Activated naive CD8-positive, alpha-beta T cell treated with anti-CD3 and anti-CD28 coated beads for 36 hours (primary cell): ENCODE data around the gene CTSZ. TPM values are rescaled to one million over a fixed set of nuclear protein-coding genes. Genes with fewer than 3 reads are reported as not detected.
"Not testable (repeated sequence)": the region's sequence is repeated elsewhere in the genome, so short reads cannot be mapped to it uniquely, and the experiment has no call there.

Experiments used
- DNase-seq: peaks from one replicate; pipeline ENCODE4 v3.0.0; 2021
- H3K27ac Mint-ChIP-seq: one replicate; pipeline ENCODE4 v1.8.0; 2022; ENCODE audit warnings: mild to moderate bottlenecking, moderate library complexity, mixed read lengths
- H3K27me3 Mint-ChIP-seq: one replicate; pipeline ENCODE4 v1.8.0; 2022; ENCODE audit warnings: mild to moderate bottlenecking, mixed read lengths
- H3K36me3 Mint-ChIP-seq: one replicate; pipeline ENCODE4 v1.8.0; 2021; ENCODE audit warnings: mild to moderate bottlenecking, mixed read lengths
- H3K4me1 Mint-ChIP-seq: one replicate; pipeline ENCODE4 v1.8.0; 2021; ENCODE audit warnings: mixed read lengths
- H3K4me3 Mint-ChIP-seq: one replicate; pipeline ENCODE4 v1.8.0; 2022; ENCODE audit warnings: mild to moderate bottlenecking, moderate library complexity, mixed read lengths
- H3K9me3 Mint-ChIP-seq: one replicate; pipeline ENCODE4 v1.8.0; 2022; ENCODE audit warnings: mixed read lengths
- total RNA-seq, 2 experiments: library from RNA; stranded (reverse); gene quantifications; one replicate each; pipeline ENCODE4 v1.2.3, GENCODE V29; 2021

Gene CTSZ
- total RNA-seq, 2 experiments from 2014 or later = 24.6 to 25.4 TPM

DNA sequence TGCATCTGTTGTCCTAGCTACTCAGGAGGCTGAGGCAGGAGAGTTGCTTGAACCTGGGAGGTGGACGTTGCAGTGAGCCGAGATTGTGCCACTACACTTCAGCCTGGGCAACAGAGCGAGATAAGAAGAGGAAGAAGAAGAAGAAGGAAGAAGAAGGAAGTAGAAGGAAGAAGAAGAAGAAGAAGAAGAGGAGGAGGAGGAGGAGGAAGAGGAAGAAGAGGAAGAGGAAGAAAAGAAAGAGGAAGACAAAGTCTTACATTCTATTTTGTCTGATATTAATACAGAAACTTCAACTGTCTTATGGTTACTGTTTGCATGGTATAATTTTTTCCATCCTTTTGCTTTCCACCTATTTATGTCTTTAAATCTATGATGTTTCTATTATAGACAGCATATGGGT lies 33.2 kb downstream of the CTSZ start:
- Mint-ChIP-seq H3K27me3 (no peaks in the 10 kb centered on the region), H3K4me1 (no peaks in the 10 kb centered on the region), H3K9me3 (peaks cover 5% of the 10 kb centered on the region), H3K27ac (no peak overlapping the region), H3K36me3 (no peaks in the 10 kb centered on the region), H3K4me3 (peak overlapping the region; percentile 19)
- no peak for DNase-seq

DNA sequence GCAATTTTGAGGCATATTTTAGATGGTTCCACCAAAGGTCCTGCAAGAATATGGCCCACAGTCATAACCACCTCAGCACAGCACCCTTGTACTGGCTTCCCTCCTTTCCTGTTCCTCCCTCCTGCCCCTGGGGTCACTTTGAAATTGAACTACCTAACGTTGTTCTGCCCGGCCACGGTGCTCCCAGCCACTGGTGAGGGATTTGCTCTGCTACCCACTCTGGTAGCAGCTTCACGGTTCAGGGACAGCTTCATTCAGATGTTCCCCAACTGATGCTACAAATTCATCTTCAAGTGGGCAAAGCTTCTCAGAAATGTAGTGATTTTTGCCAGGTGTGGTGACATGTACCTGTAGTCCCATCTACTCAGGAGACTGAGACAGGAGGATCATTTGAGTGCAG lies 33.9 kb downstream of the CTSZ start:
- no peak for DNase-seq
- H3K4me3 Mint-ChIP-seq = no peak overlapping the region
- H3K9me3 Mint-ChIP-seq = peaks cover 5% of the 10 kb centered on the region
- no peaks in the 10 kb centered on the region for H3K36me3 Mint-ChIP-seq
- H3K27me3 Mint-ChIP-seq = no peaks in the 10 kb centered on the region
- H3K4me1 Mint-ChIP-seq = no peaks in the 10 kb centered on the region
- H3K27ac Mint-ChIP-seq = no peak overlapping the region

DNA sequence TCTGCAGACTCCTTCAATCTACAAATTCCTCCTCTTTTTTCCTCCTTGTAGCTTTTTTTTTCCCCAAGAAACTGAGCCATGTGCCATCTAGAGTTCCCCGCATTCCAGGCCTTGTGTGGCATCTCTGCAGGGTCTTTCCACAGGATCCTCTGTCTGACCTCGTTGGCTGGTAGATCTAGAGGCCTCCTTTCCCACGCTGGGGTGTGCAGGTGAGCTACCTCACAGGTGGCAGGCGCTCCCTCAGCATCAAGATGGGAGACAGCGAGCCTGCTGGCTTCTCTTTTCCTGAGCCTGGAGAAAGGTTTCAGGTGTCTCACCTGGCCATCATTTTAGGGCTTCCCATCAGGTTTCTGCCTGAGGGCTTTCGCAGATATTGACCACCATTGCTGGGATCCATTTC lies 35.6 kb downstream of the CTSZ start:
- Mint-ChIP-seq H3K4me1 (no peaks in the 10 kb centered on the region), H3K36me3 (no peaks in the 10 kb centered on the region), H3K9me3 (peaks cover 5% of the 10 kb centered on the region), H3K27ac (no peak overlapping the region), H3K4me3 (no peak overlapping the region), H3K27me3 (no peaks in the 10 kb centered on the region)
- no peak for DNase-seq

DNA sequence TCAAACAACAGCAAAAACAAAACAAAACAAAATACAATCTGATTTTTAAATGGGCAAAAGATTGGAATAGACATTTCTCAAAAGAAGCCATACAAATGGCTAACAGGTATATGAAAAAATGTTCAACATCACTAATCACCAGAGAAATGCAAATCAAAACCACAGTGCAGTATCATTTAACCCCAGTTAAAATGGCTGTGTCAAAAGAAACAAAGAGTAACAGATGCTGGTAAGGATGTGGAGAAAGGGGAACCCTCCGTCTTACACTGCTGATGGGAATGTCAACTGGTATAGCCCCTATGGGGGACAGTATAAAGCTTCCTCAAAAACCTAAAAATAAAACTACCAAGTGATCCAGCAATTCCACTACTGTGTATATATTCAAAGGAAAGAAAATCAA lies 36.9 kb downstream of the CTSZ start:
- no peak for DNase-seq
- H3K4me1 Mint-ChIP-seq = no peaks in the 10 kb centered on the region
- no peaks in the 10 kb centered on the region for H3K36me3 Mint-ChIP-seq
- H3K9me3 Mint-ChIP-seq = peaks cover 1% of the 10 kb centered on the region
- H3K4me3 Mint-ChIP-seq = no peak overlapping the region
- no peak overlapping the region for H3K27ac Mint-ChIP-seq
- H3K27me3 Mint-ChIP-seq = no peaks in the 10 kb centered on the region

DNA sequence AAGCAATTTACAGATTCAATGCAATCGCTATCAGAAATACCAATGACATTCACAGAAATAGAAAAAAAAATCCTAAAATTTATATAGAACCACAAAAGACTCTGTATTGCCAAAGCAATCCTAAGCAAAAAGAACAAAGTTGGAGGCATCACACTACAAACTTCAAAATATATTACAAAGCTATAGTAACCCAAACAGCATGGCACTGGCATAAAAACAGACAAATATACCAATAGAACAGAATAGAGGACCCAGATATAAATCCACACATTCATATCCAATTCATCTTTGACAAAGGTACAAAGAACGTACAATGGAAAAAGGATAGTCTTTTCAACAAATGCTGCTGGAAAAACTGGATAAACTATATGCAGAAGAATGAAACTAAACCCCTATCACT lies 37.6 kb downstream of the CTSZ start:
- no peak for DNase-seq
- Mint-ChIP-seq H3K4me1 (no peaks in the 10 kb centered on the region), H3K36me3 (no peaks in the 10 kb centered on the region), H3K9me3 (no peaks in the 10 kb centered on the region), H3K27ac (no peak overlapping the region), H3K27me3 (peaks cover 5% of the 10 kb centered on the region), H3K4me3 (no peak overlapping the region)

DNA sequence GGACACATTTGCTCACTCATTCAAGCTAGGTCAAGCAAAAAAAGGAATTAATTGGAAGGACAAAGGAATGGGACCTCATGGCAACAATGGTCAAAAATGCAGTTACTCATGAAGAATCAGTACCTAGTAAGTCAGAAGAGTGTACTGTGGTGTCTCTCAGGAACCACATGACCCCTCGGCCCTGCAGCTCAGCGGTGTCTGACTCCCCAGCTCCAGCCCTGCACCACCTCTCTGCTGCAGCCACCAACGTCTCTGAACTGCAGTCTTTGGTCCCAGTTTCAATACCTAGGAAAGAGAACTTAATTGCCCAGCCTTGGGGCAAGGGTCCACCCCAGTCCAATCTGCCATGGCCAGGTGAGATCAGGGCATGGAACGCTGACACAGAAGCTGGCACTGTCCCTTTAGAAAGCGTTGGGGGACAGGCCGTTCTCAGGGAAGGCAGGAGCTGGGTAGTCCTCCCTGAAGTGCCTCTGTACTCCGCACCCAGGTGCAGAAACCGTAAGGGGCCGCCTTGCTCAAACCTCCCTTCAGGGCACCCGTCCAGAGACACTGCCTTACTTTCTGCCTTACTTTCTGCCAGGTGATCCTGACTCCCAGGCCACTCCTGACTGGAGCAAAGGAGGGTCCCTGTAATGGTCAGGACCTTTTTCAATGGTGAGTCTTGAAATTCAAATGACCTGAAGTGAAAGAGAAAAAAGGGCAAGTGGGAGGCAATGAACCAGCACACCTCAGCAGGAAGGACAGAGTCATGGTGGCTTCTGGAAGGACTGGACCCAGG lies 39.2 kb downstream of the CTSZ start:
- Mint-ChIP-seq H3K9me3 (no peaks in the 10 kb centered on the region), H3K27me3 (peaks cover 7% of the 10 kb centered on the region), H3K27ac (no peak overlapping the region), H3K36me3 (no peaks in the 10 kb centered on the region), H3K4me3 (no peak overlapping the region), H3K4me1 (no peaks in the 10 kb centered on the region)
- DNase-seq = no peak

DNA sequence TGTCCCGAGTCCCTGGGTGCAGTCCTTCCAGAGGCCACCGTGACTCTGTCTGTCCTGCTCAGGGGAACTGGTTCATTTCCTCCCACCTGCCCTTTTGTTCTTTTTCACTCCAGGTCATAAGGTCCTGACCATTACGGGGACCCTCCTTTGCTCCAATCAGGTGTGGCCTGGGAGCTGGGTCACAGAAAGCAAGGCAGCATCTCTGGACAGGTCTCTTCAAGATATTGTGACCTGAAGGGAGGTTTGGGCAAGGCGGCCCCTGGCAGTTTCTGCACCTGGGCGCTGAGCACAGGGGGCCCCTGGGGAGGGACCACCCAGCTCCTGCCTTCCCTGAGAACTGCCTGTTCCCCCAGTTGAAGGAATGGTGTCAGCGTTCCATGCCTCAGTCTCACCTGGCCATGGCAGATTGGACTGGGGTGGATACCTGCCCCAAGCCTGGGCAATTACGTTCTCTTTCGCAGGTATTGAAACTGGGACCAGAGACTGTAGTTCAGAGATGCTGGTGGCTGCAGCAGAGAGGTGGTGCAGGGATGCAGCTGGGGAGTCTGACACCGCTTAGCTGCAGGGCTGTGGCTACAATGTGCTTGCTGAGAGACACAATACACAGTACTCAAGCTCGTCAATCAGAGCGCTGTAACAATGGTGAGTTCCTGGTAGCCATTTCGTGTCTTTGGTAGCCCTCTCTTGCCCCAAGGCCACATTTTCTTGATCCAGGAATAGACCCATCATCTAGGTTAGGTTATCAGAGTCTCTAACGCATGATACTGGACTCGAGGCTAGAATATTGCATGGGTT lies 41.6 kb downstream of the CTSZ start:
- no peak overlapping the region for H3K27ac Mint-ChIP-seq
- H3K4me3 Mint-ChIP-seq = no peak overlapping the region
- peaks cover 7% of the 10 kb centered on the region for H3K27me3 Mint-ChIP-seq
- DNase-seq = no peak
- H3K9me3 Mint-ChIP-seq = no peaks in the 10 kb centered on the region
- H3K4me1 Mint-ChIP-seq = no peaks in the 10 kb centered on the region
- H3K36me3 Mint-ChIP-seq = no peaks in the 10 kb centered on the region

DNA sequence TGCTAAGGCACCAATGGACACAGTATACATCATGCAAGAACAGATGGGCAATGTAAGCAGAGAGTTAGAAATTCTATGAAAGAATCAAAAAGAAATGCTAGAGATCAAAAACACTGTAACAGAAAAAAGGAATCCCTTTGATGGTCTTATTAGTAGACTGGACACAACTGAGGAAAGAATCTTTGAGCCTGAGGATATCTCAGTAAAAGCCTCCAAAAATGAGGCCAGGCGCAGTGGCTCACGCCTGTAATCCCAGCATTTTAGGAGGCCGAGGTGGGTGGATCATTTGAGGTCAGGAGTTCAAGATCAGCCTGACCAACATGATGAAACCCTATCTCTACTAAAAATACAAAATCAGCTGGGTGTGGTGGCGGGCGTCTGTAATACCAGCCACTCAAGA lies 43.1 kb downstream of the CTSZ start:
- H3K9me3 Mint-ChIP-seq, DNase-seq, H3K36me3 Mint-ChIP-seq, H3K27ac Mint-ChIP-seq, H3K27me3 Mint-ChIP-seq, H3K4me1 Mint-ChIP-seq, H3K4me3 Mint-ChIP-seq: not testable (repeated sequence)

DNA sequence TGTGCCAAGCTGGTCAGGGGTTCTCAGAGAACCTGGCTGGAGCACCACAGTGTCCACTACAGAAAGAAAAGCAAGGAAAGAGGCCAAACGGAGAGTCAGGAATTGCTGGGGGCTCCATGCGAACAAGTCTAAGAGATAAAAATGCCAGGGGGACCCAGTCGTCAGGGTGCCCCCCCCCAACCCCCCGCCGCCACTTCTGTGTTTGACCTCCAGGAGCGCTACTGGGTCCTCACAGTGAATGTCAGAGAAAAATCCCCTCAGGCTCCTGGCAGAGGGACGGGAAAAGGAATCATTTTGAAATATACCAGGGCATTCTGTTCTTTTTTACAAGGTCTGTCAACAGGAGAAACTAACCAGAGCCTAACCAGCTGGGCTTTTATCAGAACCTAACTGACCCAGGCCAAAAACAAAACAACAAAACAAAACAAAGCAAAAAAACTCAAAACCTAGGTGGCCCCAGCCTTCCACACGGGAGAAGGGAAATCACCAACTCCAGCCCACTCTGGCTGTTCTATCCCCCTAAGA lies 43.9 kb downstream of the CTSZ start:
- Mint-ChIP-seq H3K36me3 (no peaks in the 10 kb centered on the region), H3K27ac (no peak overlapping the region), H3K4me1 (no peaks in the 10 kb centered on the region), H3K9me3 (no peaks in the 10 kb centered on the region), H3K27me3 (peaks cover 7% of the 10 kb centered on the region), H3K4me3 (no peak overlapping the region)
- no peak for DNase-seq

DNA sequence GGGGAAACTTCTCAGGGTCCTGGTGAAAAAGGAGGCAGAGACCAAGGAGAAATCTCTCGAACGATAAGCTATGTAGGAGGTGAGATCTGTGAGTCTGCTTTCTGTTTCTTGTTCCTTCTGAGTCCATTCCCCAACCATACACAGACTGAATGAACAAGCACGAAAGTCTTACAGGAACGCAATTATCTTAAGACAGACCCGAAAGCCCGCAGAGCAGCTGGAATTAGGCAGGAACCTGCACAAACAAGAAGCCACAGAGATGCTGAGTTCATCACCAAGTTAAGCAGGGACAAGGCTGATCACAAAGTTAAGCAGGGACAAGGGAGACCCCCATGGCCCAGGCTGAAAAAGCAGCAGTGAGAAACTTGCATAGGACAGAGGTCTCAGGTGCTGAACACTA lies 47.4 kb downstream of the CTSZ start:
- Mint-ChIP-seq H3K4me1 (no peaks in the 10 kb centered on the region), H3K4me3 (no peak overlapping the region), H3K36me3 (no peaks in the 10 kb centered on the region), H3K27ac (no peak overlapping the region), H3K27me3 (peaks cover 4% of the 10 kb centered on the region), H3K9me3 (no peaks in the 10 kb centered on the region)
- no peak for DNase-seq

DNA sequence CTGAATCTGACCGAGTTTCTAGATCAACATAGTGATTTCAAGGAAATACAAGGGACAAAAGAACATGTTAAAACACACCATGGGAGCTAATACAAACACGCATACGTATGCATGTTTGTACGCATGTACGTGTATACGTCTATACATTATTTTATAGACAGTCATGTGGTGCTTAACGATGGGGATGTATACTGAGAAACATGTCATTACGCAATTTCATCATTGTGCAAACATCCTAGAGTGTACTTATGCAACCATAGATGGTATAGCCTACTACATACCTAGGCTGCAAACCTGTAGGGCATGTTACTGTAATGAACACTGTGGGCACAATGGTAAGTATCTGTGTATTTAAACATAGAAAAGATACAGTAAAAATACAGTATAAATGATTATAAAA lies 51.0 kb downstream of the CTSZ start:
- no peaks in the 10 kb centered on the region for H3K36me3 Mint-ChIP-seq
- DNase-seq = no peak
- H3K27me3 Mint-ChIP-seq = no peaks in the 10 kb centered on the region
- no peaks in the 10 kb centered on the region for H3K9me3 Mint-ChIP-seq
- no peaks in the 10 kb centered on the region for H3K4me1 Mint-ChIP-seq
- no peak overlapping the region for H3K4me3 Mint-ChIP-seq
- no peak overlapping the region for H3K27ac Mint-ChIP-seq

DNA sequence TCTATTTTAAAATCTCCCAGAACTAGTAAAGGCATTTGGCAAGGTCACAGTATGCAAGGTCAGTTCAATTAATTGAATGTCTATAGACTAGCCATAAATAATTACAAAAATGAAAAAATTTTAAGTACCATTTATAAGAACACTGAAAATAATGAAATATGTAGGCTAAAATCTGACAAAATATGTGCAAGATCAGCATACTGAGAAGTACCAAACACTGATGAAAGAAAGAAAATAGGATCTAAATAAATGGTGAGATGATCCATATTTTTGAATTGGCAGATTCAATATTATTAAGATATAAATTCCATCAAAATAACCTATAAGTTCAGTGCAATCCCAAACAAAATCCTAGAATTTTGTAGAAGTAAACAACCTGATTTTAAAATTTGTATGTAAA lies 54.0 kb downstream of the CTSZ start:
- Mint-ChIP-seq H3K27ac (no peak overlapping the region), H3K9me3 (no peaks in the 10 kb centered on the region), H3K4me1 (no peaks in the 10 kb centered on the region), H3K27me3 (no peaks in the 10 kb centered on the region), H3K36me3 (no peaks in the 10 kb centered on the region), H3K4me3 (no peak overlapping the region)
- no peak for DNase-seq

DNA sequence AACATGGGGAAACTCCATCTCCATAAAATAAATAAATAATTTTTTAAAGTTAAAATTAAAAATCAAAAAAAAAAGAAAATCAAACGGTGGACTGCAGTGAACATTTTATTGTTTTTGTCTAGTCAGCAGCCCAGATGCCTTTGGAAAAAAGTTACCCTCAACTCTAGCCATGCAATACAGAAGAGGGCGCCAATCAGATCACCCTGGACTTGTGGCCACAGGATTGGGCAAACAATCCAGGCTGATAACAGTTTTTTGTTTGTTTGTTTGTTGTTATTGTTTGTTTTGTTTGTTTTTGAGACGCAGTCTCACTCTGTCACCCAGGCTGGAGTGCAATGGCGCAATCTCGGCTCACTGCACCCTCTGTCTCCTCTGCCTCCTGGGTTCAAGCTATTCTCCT lies 56.5 kb downstream of the CTSZ start:
- Mint-ChIP-seq H3K4me3 (no peak overlapping the region), H3K27me3 (no peaks in the 10 kb centered on the region), H3K36me3 (no peaks in the 10 kb centered on the region), H3K27ac (no peak overlapping the region), H3K9me3 (no peaks in the 10 kb centered on the region), H3K4me1 (no peaks in the 10 kb centered on the region)
- DNase-seq = no peak

DNA sequence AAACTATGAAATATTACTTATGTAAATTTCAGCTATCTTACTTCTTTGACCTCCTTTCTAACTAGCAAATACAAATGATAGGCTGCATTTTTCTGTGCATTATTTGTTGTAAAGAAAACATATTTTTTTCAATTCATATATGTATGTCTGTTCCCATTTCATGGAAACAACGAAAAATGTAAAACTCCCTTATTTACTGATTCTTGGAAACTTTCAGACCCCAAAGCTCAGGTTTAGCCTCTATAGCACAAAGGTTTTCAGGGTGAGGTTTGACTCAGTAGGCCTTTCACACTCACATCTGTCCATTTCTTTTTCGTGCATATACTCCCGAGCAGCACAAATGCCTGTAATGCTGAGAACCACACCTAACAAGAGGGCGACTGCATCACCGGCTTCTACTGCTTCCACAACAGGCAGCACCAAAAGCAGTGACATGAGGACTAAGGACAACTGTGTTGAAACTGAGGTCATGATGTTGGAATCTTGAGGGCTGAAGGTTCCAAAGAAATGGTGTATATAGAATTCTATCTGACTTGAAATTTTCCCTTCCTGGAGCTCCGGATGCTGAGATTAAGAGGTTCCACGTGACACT lies 59.2 kb downstream of the CTSZ start:
- not testable (repeated sequence) for H3K4me1 Mint-ChIP-seq, DNase-seq, H3K27ac Mint-ChIP-seq, H3K27me3 Mint-ChIP-seq, H3K36me3 Mint-ChIP-seq, H3K4me3 Mint-ChIP-seq, H3K9me3 Mint-ChIP-seq

DNA sequence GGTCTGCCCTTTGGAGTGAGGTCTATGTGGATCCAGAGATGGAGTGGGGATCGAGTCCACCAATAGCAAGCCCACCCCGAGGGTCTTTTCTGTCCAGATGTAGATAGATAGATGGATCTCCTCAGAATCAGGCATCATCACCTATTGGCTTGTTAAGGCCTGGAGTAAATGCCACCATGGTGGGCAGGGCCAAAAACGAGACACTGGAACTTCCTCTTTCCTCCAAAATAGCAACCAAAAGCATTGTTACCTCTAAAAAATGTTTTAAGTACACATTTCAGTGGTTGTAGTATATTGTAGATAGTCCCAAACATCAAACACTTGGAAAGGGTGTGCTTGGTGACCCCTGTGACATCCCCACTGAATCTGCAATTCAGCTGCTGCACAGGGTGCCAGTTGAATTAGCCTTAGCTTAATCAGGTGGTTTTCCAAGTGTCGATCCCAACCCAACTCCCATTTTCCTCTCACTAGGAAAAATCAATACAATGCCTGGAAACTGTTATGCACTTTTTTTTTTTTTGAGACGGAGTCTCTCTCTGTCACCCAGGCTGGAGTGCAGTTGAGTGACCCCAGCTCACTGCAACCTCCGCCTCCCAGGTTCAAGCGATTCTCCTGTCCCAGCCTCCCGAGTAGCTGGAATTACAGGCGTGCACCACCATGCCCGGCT lies 61.0 kb downstream of the CTSZ start:
- Mint-ChIP-seq H3K36me3 (no peaks in the 10 kb centered on the region), H3K27ac (no peak overlapping the region), H3K27me3 (no peaks in the 10 kb centered on the region), H3K9me3 (no peaks in the 10 kb centered on the region), H3K4me1 (no peaks in the 10 kb centered on the region), H3K4me3 (no peak overlapping the region)
- DNase-seq = no peak
